Measurements from ENCODE around the gene EPYC. TPM values are rescaled to one million over a fixed set of nuclear protein-coding genes. Genes with fewer than 3 reads are reported as not detected.

Gene EPYC
- total RNA-seq, 1 donor from 2014 or later: not detected

GRCh38 chr12:90954428-90954827 is 50.3 kb downstream of the EPYC start:
- no peak for DNase-seq

GRCh38 chr12:90953956-90954421 is 50.8 kb downstream of the EPYC start:
- no peak for DNase-seq

DNA sequence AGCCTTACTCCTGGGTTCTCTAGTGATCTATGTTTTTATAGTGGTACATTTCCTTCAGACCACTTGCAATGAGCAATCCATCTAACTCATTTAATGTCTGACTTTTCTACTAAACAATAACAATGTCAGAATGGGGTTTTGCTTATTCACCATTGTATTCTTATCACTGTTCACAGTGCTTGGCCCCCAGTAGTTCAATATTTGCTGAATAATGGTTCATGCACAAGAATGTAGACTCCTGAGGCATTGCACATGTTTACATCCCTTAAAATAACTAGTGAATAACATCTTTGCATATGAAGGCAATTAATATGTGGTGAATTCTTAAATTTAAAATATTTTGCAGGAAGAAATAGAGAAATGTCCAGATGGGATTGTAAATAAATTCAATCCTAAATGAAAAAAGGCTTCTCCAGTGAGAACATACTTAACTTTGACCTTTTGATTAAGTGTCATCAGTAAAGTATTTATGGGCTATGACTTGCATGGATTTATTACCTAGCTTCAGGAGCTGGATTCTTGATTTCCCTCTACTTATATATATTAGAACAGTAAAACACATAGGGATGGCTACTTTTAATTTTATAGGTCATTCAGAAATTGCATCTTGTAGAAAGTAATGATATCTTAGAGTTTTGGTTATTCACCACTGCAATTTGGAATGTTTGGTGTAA is 53.2 kb downstream of the EPYC start:
- no peak for DNase-seq

DNA sequence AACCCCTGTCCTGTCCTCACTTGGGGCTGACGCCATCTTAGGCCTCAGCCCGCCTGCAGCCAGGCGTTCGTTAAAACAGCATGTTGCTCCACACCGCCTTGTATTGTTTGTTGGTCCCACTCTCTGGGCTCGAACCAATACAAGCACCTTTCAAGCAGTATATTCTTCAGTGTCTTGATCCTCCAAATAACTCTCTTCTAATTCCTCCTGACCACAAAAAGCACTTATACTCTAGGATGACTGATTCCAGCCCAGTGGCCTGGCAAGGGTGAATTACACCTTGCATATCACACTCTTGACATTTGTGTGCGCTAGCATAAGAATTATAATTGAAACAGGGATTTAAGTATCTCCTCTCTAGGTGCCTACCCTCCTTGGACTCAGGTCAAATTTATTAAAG is 56.9 kb downstream of the EPYC start:
- no peak for DNase-seq

GRCh38 chr12:90945070-90945649 is 59.6 kb downstream of the EPYC start:
- DNase-seq: no peak

DNA sequence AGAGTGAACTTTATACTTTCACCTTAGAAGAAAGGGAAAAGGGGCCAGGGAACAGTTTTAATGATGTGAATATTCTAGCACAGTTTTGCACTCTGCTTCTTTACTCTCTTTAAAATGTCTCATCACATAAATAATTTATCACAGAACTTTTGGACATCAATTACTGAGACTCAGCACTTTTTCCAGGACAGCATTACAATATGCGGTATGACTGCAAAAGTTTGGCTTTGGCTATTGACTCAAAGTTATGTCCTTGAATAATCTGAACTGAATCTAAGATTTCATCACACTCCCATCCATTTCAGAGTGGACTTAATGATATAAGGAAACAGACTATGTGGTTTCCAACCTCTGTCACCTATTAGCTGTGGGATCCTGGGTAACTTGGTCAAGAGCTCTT is 61.5 kb downstream of the EPYC start:
- DNase-seq: no peak

- DNase-seq: no peak
Measured at GRCh38 chr12:90940872-90941499, 63.8 kb downstream of the EPYC start.

- no peak for DNase-seq
Measured at GRCh38 chr12:90939382-90939781, 65.4 kb downstream of the EPYC start.

GRCh38 chr12:90938451-90938850 is 66.3 kb downstream of the EPYC start:
- DNase-seq: no peak

- no peak for DNase-seq
Measured at GRCh38 chr12:90937651-90938050, 67.1 kb downstream of the EPYC start.

GRCh38 chr12:90936230-90937005 is 68.4 kb downstream of the EPYC start:
- no peak for DNase-seq

- DNase-seq: no peak
Measured at GRCh38 chr12:90925562-90925961, 79.2 kb downstream of the EPYC start.

- DNase-seq: no peak
Measured at GRCh38 chr12:90924406-90924805, 80.4 kb downstream of the EPYC start.

DNA sequence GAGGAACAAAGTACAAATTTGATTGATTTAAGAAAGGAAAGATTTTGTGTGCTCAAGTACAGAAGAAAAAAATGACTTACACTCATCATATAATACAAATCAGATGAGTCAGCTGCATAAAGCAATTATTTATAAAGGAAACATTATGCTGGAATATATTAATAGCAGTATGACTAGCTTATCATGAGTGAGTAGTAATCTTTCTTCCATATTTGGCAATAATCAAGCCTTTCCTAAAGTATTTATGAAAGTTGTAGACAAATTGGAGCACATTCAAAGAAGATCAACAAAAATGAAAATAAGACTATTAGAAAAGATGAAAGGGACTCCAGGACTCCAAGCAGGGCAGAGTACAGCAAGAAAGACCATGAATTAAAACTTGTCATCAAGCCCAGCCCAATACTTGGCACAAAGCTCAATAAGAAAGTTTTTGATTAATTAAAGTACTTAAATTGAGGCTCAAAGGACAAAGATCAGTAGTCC is 82.6 kb downstream of the EPYC start:
- DNase-seq: no peak

DNA sequence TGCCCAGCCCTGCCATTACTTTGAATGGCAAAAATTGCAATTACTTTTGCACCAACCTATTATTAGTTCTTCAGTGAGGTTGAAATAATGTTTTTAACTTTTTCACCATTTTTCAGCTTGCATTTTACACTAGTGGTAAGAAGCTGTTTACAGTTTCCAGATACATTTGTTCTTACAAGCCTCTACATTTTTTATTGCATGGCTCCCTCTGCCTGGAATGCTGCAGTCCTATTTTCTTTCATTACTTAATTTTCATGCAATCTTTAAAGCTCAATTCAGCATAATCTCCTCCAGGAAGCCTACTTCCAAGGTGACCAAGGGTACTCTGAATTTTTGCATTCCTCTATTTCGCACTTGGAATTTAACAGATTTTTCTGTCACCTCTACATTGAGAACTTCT is 83.2 kb downstream of the EPYC start:
- no peak for DNase-seq

DNA sequence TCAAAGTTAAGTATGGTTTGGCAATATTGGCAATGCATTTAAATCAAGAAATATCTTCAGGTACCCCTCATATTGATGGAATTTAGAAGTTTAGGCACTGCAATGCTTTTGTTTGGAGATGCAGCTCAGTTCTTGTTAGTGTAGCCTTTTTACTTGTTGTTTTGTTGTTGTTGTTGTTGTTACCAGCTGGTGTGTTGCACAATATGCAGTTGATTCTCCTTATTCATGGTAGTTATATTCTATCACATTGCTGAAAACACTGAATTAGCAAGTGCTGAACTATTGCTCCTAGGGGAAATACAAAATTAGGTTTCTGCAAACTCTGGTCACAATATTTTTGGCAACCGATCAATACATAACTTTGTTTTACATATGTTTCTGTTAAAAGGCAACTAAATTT is 84.5 kb downstream of the EPYC start:
- DNase-seq: no peak

GRCh38 chr12:90917431-90917830 is 87.3 kb downstream of the EPYC start:
- DNase-seq: no peak

- no peak for DNase-seq
Measured at GRCh38 chr12:90916516-90916915, 88.3 kb downstream of the EPYC start.

- no peak for DNase-seq
Measured at GRCh38 chr12:90915353-90915752, 89.4 kb downstream of the EPYC start.
